Renal cortical epithelial cell (primary cell): ENCODE measurements around the gene TMC3. TPM values are rescaled to one million over a fixed set of nuclear protein-coding genes. Genes with fewer than 3 reads are reported as not detected.
A peak's percentile ranks its signal among the peaks of the same experiment; 100 is the strongest.
"Not testable (repeated sequence)": the region's sequence is repeated elsewhere in the genome, so short reads cannot be mapped to it uniquely, and the experiment has no call there.

ENCODE experiments used
- DNase-seq: peaks from one replicate; pipeline ENCODE4 v3.0.0-alpha.2; 2011; ENCODE audit warnings: low read depth
- total RNA-seq: library from RNA; depleted of rRNA; stranded (reverse); fragments of >200 nt; gene quantifications from 2 replicates; pipeline ENCODE4 v1.2.3, GENCODE V29; 2014

The TMC3 gene
- not detected in 2 replicates for total RNA-seq

- peak; percentile 42 for DNase-seq
Observed at GRCh38 chr15:81373775-81374395, at the start of gene TMC3. Gene TMC3, minus strand, starts transcription at chr15:81374213. Its CDS starts 136 bp downstream, at chr15:81374077.

- no peak for DNase-seq
Observed at GRCh38 chr15:81421461-81421860, 47.4 kb upstream of the TMC3 start.

- peak; percentile 9 for DNase-seq
Observed at GRCh38 chr15:81419332-81419943, 45.4 kb upstream of the TMC3 start.

- no peak for DNase-seq
Observed at GRCh38 chr15:81418891-81419290, 44.9 kb upstream of the TMC3 start.

GRCh38 chr15:81418444-81418843, 44.4 kb upstream of the TMC3 start:
- DNase-seq, result no peak

- DNase-seq, result not testable (repeated sequence)
Observed at GRCh38 chr15:81414274-81414968, 40.4 kb upstream of the TMC3 start.

GRCh38 chr15:81413851-81414250, 39.8 kb upstream of the TMC3 start:
- no peak for DNase-seq

GRCh38 chr15:81411969-81412633, 38.1 kb upstream of the TMC3 start:
- DNase-seq, result no peak

- no peak for DNase-seq
Observed at GRCh38 chr15:81411051-81411450, 37.0 kb upstream of the TMC3 start.

GRCh38 chr15:81410318-81410753, 36.3 kb upstream of the TMC3 start:
- DNase-seq, result peak; percentile 63

- no peak for DNase-seq
Observed at GRCh38 chr15:81407718-81408117, 33.7 kb upstream of the TMC3 start.

GRCh38 chr15:81407176-81407575, 33.2 kb upstream of the TMC3 start:
- no peak for DNase-seq

GRCh38 chr15:81400640-81401236, 26.7 kb upstream of the TMC3 start:
- peak; percentile 60 for DNase-seq

- DNase-seq, result peak; percentile 22
Observed at GRCh38 chr15:81398910-81399551, 25.0 kb upstream of the TMC3 start.

GRCh38 chr15:81398456-81398855, 24.4 kb upstream of the TMC3 start:
- DNase-seq, result no peak

- peak; percentile 31 for DNase-seq
Observed at GRCh38 chr15:81394603-81395002, 20.6 kb upstream of the TMC3 start.

GRCh38 chr15:81391657-81392056, 17.6 kb upstream of the TMC3 start:
- no peak for DNase-seq

GRCh38 chr15:81388436-81388770, 14.4 kb upstream of the TMC3 start:
- no peak for DNase-seq

- no peak for DNase-seq
Observed at GRCh38 chr15:81387621-81388435, 13.8 kb upstream of the TMC3 start.

GRCh38 chr15:81386947-81387346, 12.9 kb upstream of the TMC3 start:
- DNase-seq, result no peak

- no peak for DNase-seq
Observed at GRCh38 chr15:81385721-81386076, 11.7 kb upstream of the TMC3 start.
